Measurements from ENCODE around the gene EEFSEC. TPM values are rescaled to one million over a fixed set of nuclear protein-coding genes. Genes with fewer than 3 reads are reported as not detected.

Gene EEFSEC
- total and polyA plus RNA-seq, 2 of the 4 experiments (the other 2 are of a cell fraction), result 4.5 to 9.3 TPM

DNA sequence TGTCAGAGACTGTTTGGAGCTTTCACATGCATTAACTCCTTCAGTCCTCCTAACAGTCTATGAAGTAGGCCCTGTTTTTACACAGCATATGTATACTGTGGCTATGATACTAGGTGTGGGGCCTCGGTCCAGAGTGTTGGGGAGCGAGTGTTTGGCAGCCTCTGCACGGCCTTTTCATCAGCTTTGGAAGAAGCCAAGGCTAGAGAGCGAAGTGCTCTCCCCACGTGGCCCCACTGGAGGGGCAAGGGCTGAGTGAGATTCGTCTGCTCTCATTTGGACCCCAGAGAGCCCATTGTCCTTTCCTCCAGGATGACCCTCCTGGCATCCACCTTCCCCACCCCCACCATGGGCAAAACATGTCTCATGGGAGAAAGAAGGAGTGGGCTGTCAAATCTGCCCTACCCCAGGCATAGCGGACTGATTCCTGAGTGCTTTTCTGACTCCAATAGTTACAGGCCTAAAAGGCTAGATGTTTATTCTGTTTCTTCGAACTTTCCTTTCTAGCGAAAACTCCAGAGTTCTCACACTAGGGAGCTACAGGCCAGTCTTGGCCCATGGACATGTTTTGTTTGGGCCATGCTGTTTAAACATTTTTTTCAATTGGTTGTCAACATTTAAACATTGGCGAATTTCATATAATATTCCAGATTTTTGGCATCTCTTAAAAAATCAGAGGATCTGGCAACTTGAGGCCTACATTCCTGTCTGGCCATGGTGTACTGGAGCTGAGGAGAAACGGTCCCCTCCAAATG, 76.0 kb downstream of the EEFSEC start:
- no TSS peak for BruUV-seq (replicated peaks)
- H2BK15ac ChIP-seq (ENCODE audit: low read depth, low read length), result no peak overlapping the region
- WGBS, 2 experiments (ENCODE audit: extremely low coverage in 2 of 2, insufficient read length in 1 of 2), result no CpG with 5 or more reads among the region's 11 CpGs

More for the DNA sequence above, 76.0 kb downstream of the EEFSEC start:
- dilution Hi-C loops (cut with HindIII; ENCODE audit: low sequenced_read_pairs, unreplicated experiment), result no loop called here
- H4K91ac ChIP-seq (ENCODE audit: insufficient read depth, low read depth, low read length), result no peak overlapping the region
- H3K14ac ChIP-seq (replicated peaks; ENCODE audit: low read depth, low read length), result no peak overlapping the region
- no peak for DNase-seq
- no peak overlapping the region for H2AK9ac ChIP-seq (replicated peaks; ENCODE audit: low read depth, low read length, poor library complexity)
- no peak overlapping the region for H3K4ac ChIP-seq (ENCODE audit: low read depth, low read length)
- 0 out of 2 replicates have a peak, but pooled peaks cover 2% of the 10 kb centered on the region for H3K9me1 ChIP-seq (ENCODE audit: insufficient read depth, low read length)
- TF ChIP-seq SMC3 (IDR thresholded peaks at IDR 0.05; ENCODE audit: low read depth, low read length), result no peak
- no peak for TF ChIP-seq MAFK (IDR thresholded peaks at IDR 0.05; ENCODE audit: low read depth, low read length)
- no peak for TF ChIP-seq RCOR1 (IDR thresholded peaks at IDR 0.05; ENCODE audit: insufficient replicate concordance, low read length)
- no peak for TF ChIP-seq MXI1 (IDR thresholded peaks at IDR 0.05; ENCODE audit: borderline replicate concordance, low read depth, low read length)
- no peak for TF ChIP-seq BHLHE40 (IDR thresholded peaks at IDR 0.05; ENCODE audit: low read depth, low read length)
- no peak for TF ChIP-seq CEBPB (IDR thresholded peaks at IDR 0.05; ENCODE audit: low read depth, low read length)
- no peak for TF ChIP-seq MAZ (IDR thresholded peaks at IDR 0.05; ENCODE audit: borderline replicate concordance, low read depth, low read length)
- TF ChIP-seq, protein P1, sequence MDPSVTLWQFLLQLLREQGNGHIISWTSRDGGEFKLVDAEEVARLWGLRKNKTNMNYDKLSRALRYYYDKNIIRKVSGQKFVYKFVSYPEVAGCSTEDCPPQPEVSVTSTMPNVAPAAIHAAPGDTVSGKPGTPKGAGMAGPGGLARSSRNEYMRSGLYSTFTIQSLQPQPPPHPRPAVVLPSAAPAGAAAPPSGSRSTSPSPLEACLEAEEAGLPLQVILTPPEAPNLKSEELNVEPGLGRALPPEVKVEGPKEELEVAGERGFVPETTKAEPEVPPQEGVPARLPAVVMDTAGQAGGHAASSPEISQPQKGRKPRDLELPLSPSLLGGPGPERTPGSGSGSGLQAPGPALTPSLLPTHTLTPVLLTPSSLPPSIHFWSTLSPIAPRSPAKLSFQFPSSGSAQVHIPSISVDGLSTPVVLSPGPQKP (IDR thresholded peaks at IDR 0.05; ENCODE audit: borderline replicate concordance, low read depth, low read length), result no peak
- TF ChIP-seq RAD21 (IDR thresholded peaks at IDR 0.05; ENCODE audit: low read length), result no peak
- no peak overlapping the region for H2AK5ac ChIP-seq (ENCODE audit: low read depth, low read length)
- H3K79me1 ChIP-seq (ENCODE audit: low read depth in 1 of 2, low read length in 2 of 2), result peaks cover 3 to 15% of the 10 kb centered on the region in 2 experiments; a peak in 2 of 4 replicates
- no peak overlapping the region for H2BK120ac ChIP-seq (ENCODE audit: low read depth, low read length)
- H4K8ac ChIP-seq (ENCODE audit: low read depth in 2 of 2, low read length in 2 of 2), result no peak overlapping the region
- intact Hi-C loops (cut with micrococcal nuclease), result no loop called here
- in situ Hi-C loops (cut with MboI; ENCODE audit: low sequenced_read_pairs), result no loop called here
- no peaks in the 10 kb centered on the region for H3K36me3 ChIP-seq (ENCODE audit: control insufficient read depth, insufficient read depth, low read length)
- 0 out of 2 replicates have a peak overlapping the region, but pooled peaks have one; percentile 28 for H3K23ac ChIP-seq (ENCODE audit: low read depth, low read length)
- H3K56ac ChIP-seq (ENCODE audit: extremely low read depth, insufficient read depth, low read length), result no peak overlapping the region
- no peak overlapping the region for H3K4me3 ChIP-seq (ENCODE audit: insufficient read depth, low read depth, low read length)
- H4K5ac ChIP-seq (ENCODE audit: low read depth, low read length), result no peak overlapping the region
- H3K4me1 ChIP-seq (ENCODE audit: control insufficient read depth, insufficient read depth, low read length), result peaks cover 4% of the 10 kb centered on the region; the same call in 1 of the 2 replicates
- no peaks in the 10 kb centered on the region for H3K9me3 ChIP-seq (ENCODE audit: control insufficient read depth, insufficient read depth, low read length)
- no peak overlapping the region for H3K27ac ChIP-seq (ENCODE audit: insufficient read depth, low read length)
- no peak overlapping the region for H2AFZ ChIP-seq (replicated peaks; ENCODE audit: low read length, poor library complexity)
- POLR2A ChIA-PET (ENCODE audit: unreplicated experiment), result no interaction called here
- no peak overlapping the region for H3K4me2 ChIP-seq (ENCODE audit: low read depth, low read length)
- H2BK5ac ChIP-seq (ENCODE audit: low read depth, low read length, poor library complexity, severe bottlenecking), result no peak overlapping the region
- no peak overlapping the region for H2BK20ac ChIP-seq (ENCODE audit: low read depth, low read length)
- H3K9ac ChIP-seq (ENCODE audit: low read depth, low read length), result no peak overlapping the region
- H3K27me3 ChIP-seq (ENCODE audit: control insufficient read depth, insufficient read depth, low read length), result no peaks in the 10 kb centered on the region
- CTCF ChIA-PET, result no interaction called here
- H4K20me1 ChIP-seq (ENCODE audit: insufficient read depth, low read length), result peaks cover 4% of the 10 kb centered on the region; the same call in 1 of the 2 replicates
- ATAC-seq (ENCODE audit: low read depth), result no peak
- H3K18ac ChIP-seq (ENCODE audit: low read depth, low read length), result no peak overlapping the region
